ENCODE results near the gene MFF. TPM values are rescaled to one million over a fixed set of nuclear protein-coding genes. Genes with fewer than 3 reads are reported as not detected.

Gene MFF
- total and polyA plus RNA-seq, 2 donors (not counting 3 experiments of a cell fraction or from before 2014, with no cell fraction given): 36.3 to 65.1 TPM

DNA sequence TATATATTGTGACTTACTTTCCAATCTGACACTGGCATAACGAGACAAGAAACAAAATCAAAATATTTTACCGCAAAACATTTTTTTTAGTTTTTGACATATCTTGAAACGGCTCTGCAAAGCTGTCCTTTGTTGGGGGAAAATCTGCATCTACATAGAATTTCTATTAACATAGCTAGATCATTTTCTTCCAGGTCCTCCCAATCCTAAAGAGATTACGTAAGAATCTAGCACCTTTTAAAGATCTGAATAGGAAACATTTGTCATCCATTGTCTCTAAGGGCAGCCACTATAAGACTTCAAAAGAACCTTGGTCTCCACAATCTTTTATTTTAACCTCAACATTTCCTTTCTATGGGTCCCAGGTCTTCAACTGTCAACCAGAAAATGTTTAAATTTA is 1.2 kb upstream of the MFF start:
- peaks cover 12% of the 10 kb centered on the region for H3K4me1 ChIP-seq (ENCODE audit: control insufficient read depth, extremely low read depth, insufficient read depth, low read length)
- ChIA-PET POLR2A (no interaction called here), CTCF (interaction anchor here (3.0 kb wide), 1 partner anchor 85 kb away, joined by 7 read pairs; no protein-coding TSS in a partner anchor)
- no peaks in the 10 kb centered on the region for H4K20me1 ChIP-seq (replicated peaks; ENCODE audit: control insufficient read depth, extremely low read depth, insufficient read depth, low read length)
- no peak overlapping the region for H3K27ac ChIP-seq (ENCODE audit: insufficient read depth, low read depth, low read length)
- H3K36me3 ChIP-seq (ENCODE audit: control insufficient read depth in 2 of 2, extremely low read depth in 1 of 2, insufficient read depth in 2 of 2, low read length in 2 of 2): no peaks in the 10 kb centered on the region
- H3K9me1 ChIP-seq (replicated peaks; ENCODE audit: control insufficient read depth, extremely low read depth, insufficient read depth, low read length): no peaks in the 10 kb centered on the region
- DNase-seq (ENCODE audit: low read depth, low spot score): no peak
- no peak for FAIRE-seq
- H3K9me3 ChIP-seq (replicated peaks; ENCODE audit: control insufficient read depth, insufficient read depth, low read length): no peaks in the 10 kb centered on the region
- no peak overlapping the region for H2AFZ ChIP-seq (ENCODE audit: low read depth, low read length)
- BruUV-seq (replicated peaks): no TSS peak
- H3K9ac ChIP-seq (replicated peaks; ENCODE audit: extremely low read depth, insufficient read depth, low read length): no peak overlapping the region
- intact Hi-C loops (cut with micrococcal nuclease): no loop called here
- peaks cover 33% of the 10 kb centered on the region for H3K79me2 ChIP-seq (ENCODE audit: control insufficient read depth, insufficient read depth, low read length)
- no peak overlapping the region for H3K4me2 ChIP-seq (ENCODE audit: insufficient read depth, low read length)
- no peaks in the 10 kb centered on the region for H3K27me3 ChIP-seq (ENCODE audit: control insufficient read depth in 2 of 2, insufficient read depth in 2 of 2, low read length in 2 of 2)
- no peak overlapping the region for H3K4me3 ChIP-seq (replicated peaks in 1 of 3; ENCODE audit: insufficient read depth in 1 of 3, low read depth in 1 of 3, low read length in 3 of 3)
- TF ChIP-seq EZH2 (IDR thresholded peaks at IDR 0.05; ENCODE audit: borderline replicate concordance, low read depth, low read length, severe bottlenecking) (no peak), JUN (IDR thresholded peaks at IDR 0.05; ENCODE audit: borderline replicate concordance, insufficient read depth, insufficient read length, low read depth) (no peak), FOS (IDR thresholded peaks at IDR 0.05; ENCODE audit: borderline replicate concordance, insufficient read depth, low read length) (no peak), POLR2A (IDR thresholded peaks at IDR 0.05; ENCODE audit: low read depth, low read length) (no peak), MYC (IDR thresholded peaks at IDR 0.05; ENCODE audit: low read depth, low read length) (no peak), GATA2 (IDR thresholded peaks at IDR 0.05; ENCODE audit: insufficient read depth, insufficient read length, low read depth, low read length) (no peak), POLR2AphosphoS5 (IDR thresholded peaks at IDR 0.05; ENCODE audit: insufficient read depth, low read depth, low read length) (no peak)
- TF ChIP-seq, protein P1, sequence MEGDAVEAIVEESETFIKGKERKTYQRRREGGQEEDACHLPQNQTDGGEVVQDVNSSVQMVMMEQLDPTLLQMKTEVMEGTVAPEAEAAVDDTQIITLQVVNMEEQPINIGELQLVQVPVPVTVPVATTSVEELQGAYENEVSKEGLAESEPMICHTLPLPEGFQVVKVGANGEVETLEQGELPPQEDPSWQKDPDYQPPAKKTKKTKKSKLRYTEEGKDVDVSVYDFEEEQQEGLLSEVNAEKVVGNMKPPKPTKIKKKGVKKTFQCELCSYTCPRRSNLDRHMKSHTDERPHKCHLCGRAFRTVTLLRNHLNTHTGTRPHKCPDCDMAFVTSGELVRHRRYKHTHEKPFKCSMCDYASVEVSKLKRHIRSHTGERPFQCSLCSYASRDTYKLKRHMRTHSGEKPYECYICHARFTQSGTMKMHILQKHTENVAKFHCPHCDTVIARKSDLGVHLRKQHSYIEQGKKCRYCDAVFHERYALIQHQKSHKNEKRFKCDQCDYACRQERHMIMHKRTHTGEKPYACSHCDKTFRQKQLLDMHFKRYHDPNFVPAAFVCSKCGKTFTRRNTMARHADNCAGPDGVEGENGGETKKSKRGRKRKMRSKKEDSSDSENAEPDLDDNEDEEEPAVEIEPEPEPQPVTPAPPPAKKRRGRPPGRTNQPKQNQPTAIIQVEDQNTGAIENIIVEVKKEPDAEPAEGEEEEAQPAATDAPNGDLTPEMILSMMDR (IDR thresholded peaks at IDR 0.05; ENCODE audit: extremely low read depth in 1 of 2, insufficient read depth in 1 of 2, low read depth in 1 of 2, low read length in 2 of 2): no peak
- TF ChIP-seq, protein P2, sequence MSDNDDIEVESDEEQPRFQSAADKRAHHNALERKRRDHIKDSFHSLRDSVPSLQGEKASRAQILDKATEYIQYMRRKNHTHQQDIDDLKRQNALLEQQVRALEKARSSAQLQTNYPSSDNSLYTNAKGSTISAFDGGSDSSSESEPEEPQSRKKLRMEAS (IDR thresholded peaks at IDR 0.05; ENCODE audit: insufficient read depth, insufficient read length): no peak
- dilution Hi-C loops (cut with MboI; ENCODE audit: extremely low pct_ligation_motif_present, low sequenced_read_pairs): no loop called here

Data from endothelial cell of umbilical vein (primary cell).